ENCODE measurements around the gene GLDC. TPM values are rescaled to one million over a fixed set of nuclear protein-coding genes. Genes with fewer than 3 reads are reported as not detected.

Gene GLDC
- total RNA-seq, 4 donors from 2014 or later, result 1.1 to 21.6 (median 10.2) TPM

- 53 to 54% methylated on average over 2 of the region's 2 CpGs for WGBS, 2 donors
- Histone ChIP-seq H3K36me3 (no peaks in the 10 kb centered on the region), H3K27ac (no peak overlapping the region), H3K27me3 (no peaks in the 10 kb centered on the region), H3K4me1 (no peaks in the 10 kb centered on the region), H3K9me3 (no peaks in the 10 kb centered on the region), H3K4me3 (no peak overlapping the region)
- no peak for DNase-seq
- intact Hi-C loops (cut with DNase I), result no loop called here
- no peak for TF ChIP-seq CTCF (IDR thresholded peaks at IDR 0.05)
- no peak for TF ChIP-seq POLR2A (IDR thresholded peaks at IDR 0.05)
Measured at GRCh38 chr9:6592231-6592630, 53.3 kb downstream of the GLDC start.

- H3K27ac ChIP-seq, result no peak overlapping the region
- intact Hi-C loops (cut with DNase I), result no loop called here
- 51 to 61% methylated on average over 2 of the region's 2 CpGs for WGBS, 2 donors
- H3K4me1 ChIP-seq, result no peaks in the 10 kb centered on the region
- TF ChIP-seq POLR2A (IDR thresholded peaks at IDR 0.05) (no peak), CTCF (IDR thresholded peaks at IDR 0.05) (no peak)
- no peaks in the 10 kb centered on the region for H3K36me3 ChIP-seq
- no peak for DNase-seq
- H3K9me3 ChIP-seq, result no peaks in the 10 kb centered on the region
- no peak overlapping the region for H3K4me3 ChIP-seq
- no peaks in the 10 kb centered on the region for H3K27me3 ChIP-seq
Measured at GRCh38 chr9:6590772-6591384, 54.7 kb downstream of the GLDC start.

- Histone ChIP-seq H3K4me1 (no peaks in the 10 kb centered on the region), H3K9me3 (no peaks in the 10 kb centered on the region), H3K27me3 (no peaks in the 10 kb centered on the region), H3K36me3 (no peaks in the 10 kb centered on the region), H3K4me3 (no peak overlapping the region), H3K27ac (no peak overlapping the region)
- DNase-seq, result no peak
- intact Hi-C loops (cut with DNase I), result no loop called here
- WGBS, 2 donors, result 65 to 70% methylated on average over 2 of the region's 2 CpGs
- no peak for TF ChIP-seq CTCF (IDR thresholded peaks at IDR 0.05)
- no peak for TF ChIP-seq POLR2A (IDR thresholded peaks at IDR 0.05)
Measured at GRCh38 chr9:6590334-6590733, 55.2 kb downstream of the GLDC start.

GRCh38 chr9:6584881-6585597 is 60.5 kb downstream of the GLDC start:
- Histone ChIP-seq H3K9me3 (no peaks in the 10 kb centered on the region), H3K36me3 (no peaks in the 10 kb centered on the region), H3K4me3 (no peak overlapping the region), H3K4me1 (no peaks in the 10 kb centered on the region), H3K27ac (no peak overlapping the region), H3K27me3 (no peaks in the 10 kb centered on the region)
- 48 to 54% methylated on average over 5 of the region's 5 CpGs for WGBS, 2 donors
- peak in 5 of 6 experiments; percentile 21 to 62 (median 42) for TF ChIP-seq CTCF (IDR thresholded peaks at IDR 0.05)
- TF ChIP-seq POLR2A (IDR thresholded peaks at IDR 0.05), result no peak
- DNase-seq, result no peak
- intact Hi-C loops (cut with DNase I), result loop anchor here (10.0 kb wide), 1 partner anchor 80 kb away; no protein-coding TSS in a partner anchor

- peaks cover 0 to 4% (median 0%) of the 10 kb centered on the region in 4 donors for H3K27me3 ChIP-seq
- DNase-seq, result no peak
- H3K9me3 ChIP-seq, result no peaks in the 10 kb centered on the region
- H3K36me3 ChIP-seq, result no peaks in the 10 kb centered on the region
- H3K4me3 ChIP-seq, result no peak overlapping the region
- intact Hi-C loops (cut with DNase I), result loop anchor here (10.0 kb wide), 1 partner anchor 84 kb away; no protein-coding TSS in a partner anchor
- 78 to 90% methylated on average over 3 of the region's 3 CpGs for WGBS, 2 donors
- TF ChIP-seq POLR2A (IDR thresholded peaks at IDR 0.05) (no peak), CTCF (IDR thresholded peaks at IDR 0.05) (no peak)
- H3K4me1 ChIP-seq, result no peaks in the 10 kb centered on the region
- H3K27ac ChIP-seq, result no peak overlapping the region
Measured at GRCh38 chr9:6581253-6581652, 64.3 kb downstream of the GLDC start.
